ENCODE data around the gene SLC9A9. TPM values are rescaled to one million over a fixed set of nuclear protein-coding genes. Genes with fewer than 3 reads are reported as not detected.

Gene SLC9A9
- total and polyA plus RNA-seq, 12 donors = 1.3 to 8.4 (median 3.0) TPM

DNA sequence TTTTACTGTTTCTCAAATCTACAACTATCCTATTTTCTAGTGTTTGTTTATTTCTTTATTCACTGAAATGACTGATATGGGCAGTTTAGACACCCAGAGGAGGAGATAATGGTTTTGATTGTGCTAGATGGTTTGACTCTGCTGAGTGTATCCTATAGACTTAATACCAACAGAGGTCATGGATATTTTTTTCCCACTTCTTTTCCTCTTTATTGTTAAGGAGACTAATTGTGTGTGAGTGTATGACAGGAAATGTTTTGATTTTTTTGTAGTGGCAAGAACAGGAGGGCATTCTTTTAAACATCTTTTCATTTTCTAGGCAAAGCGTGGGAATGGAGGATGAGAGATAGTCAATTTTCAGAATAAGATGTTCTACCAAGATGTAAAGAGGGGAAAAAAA is 505.2 kb downstream of the SLC9A9 start:
- 85 to 90% methylated on average over 1 of the region's 1 CpG for WGBS, 2 donors
- intact Hi-C loops (cut with DNase I) = no loop called here
- Histone ChIP-seq H3K9me3 (no peaks in the 10 kb centered on the region), H3K27me3 (no peaks in the 10 kb centered on the region), H3K27ac (no peak overlapping the region), H3K4me1 (no peaks in the 10 kb centered on the region), H3K4me3 (no peak overlapping the region), H3K36me3 (no peaks in the 10 kb centered on the region)
- ATAC-seq (no peak), DNase-seq (no peak)
- TF ChIP-seq, protein P1, sequence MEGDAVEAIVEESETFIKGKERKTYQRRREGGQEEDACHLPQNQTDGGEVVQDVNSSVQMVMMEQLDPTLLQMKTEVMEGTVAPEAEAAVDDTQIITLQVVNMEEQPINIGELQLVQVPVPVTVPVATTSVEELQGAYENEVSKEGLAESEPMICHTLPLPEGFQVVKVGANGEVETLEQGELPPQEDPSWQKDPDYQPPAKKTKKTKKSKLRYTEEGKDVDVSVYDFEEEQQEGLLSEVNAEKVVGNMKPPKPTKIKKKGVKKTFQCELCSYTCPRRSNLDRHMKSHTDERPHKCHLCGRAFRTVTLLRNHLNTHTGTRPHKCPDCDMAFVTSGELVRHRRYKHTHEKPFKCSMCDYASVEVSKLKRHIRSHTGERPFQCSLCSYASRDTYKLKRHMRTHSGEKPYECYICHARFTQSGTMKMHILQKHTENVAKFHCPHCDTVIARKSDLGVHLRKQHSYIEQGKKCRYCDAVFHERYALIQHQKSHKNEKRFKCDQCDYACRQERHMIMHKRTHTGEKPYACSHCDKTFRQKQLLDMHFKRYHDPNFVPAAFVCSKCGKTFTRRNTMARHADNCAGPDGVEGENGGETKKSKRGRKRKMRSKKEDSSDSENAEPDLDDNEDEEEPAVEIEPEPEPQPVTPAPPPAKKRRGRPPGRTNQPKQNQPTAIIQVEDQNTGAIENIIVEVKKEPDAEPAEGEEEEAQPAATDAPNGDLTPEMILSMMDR (IDR thresholded peaks at IDR 0.05) = no peak

DNA sequence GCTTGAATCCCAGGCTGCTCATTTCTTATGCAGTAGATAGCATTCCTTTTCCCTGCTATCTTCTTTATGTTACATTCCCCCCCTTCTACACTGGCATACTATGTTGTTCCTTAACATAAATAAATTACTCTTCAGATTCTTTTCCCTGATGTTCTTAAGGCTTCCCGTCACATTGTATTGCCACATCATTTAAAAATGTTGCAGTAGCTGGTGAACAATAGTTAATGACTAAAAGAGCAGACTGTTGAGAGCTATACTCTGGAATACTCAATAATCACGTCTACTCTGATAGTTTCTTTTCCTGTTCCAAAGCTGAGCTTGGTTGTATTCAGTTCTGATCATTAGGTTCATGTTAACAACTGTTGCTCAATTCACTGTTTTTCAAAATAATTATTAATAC is 508.8 kb downstream of the SLC9A9 start:
- no peaks in the 10 kb centered on the region for H3K36me3 ChIP-seq
- no peak overlapping the region for H3K27ac ChIP-seq
- intact Hi-C loops (cut with DNase I) = loop anchor here in 1 of 10 donors (10.0 kb wide), 1 partner anchor 205 kb away; no protein-coding TSS in a partner anchor
- H3K27me3 ChIP-seq = no peaks in the 10 kb centered on the region
- WGBS, 2 donors = 77 to 83% methylated on average over 2 of the region's 2 CpGs
- H3K4me3 ChIP-seq = no peak overlapping the region
- ATAC-seq (no peak), DNase-seq (no peak)
- peaks cover 0 to 11% (median 0%) of the 10 kb centered on the region in 11 donors for H3K9me3 ChIP-seq
- TF ChIP-seq, protein P1 (IDR thresholded peaks at IDR 0.05) = no peak
- peaks cover 0 to 8% (median 0%) of the 10 kb centered on the region in 9 donors for H3K4me1 ChIP-seq

DNA sequence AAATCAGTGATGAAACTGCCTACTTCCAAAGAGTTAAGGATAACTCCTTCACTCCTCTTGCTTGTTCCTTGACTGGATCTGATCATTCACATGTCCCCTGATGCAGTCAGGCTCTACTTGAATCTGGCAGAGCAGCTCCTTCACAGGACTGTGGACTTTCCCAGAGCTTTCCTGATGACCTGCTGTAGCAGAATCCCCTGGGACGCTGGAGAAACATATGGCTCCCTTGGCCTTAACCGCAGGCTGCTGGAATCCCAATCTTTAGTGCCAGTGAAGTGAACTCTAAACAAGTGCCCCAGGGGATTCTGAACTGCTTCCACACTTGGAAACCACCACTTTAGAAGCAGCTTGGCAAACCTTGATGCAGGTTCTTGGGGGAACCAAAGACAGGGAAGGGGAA is 510.9 kb downstream of the SLC9A9 start:
- ATAC-seq = peak in 1 of 8 donors; percentile 54
- TF ChIP-seq, protein P1 (IDR thresholded peaks at IDR 0.05) = no peak
- H3K27me3 ChIP-seq = no peaks in the 10 kb centered on the region
- H3K27ac ChIP-seq = no peak overlapping the region
- peaks cover 0 to 11% (median 0%) of the 10 kb centered on the region in 11 donors for H3K9me3 ChIP-seq
- no peaks in the 10 kb centered on the region for H3K36me3 ChIP-seq
- DNase-seq = no peak
- intact Hi-C loops (cut with DNase I) = loop anchor here in 1 of 10 donors (10.0 kb wide), 1 partner anchor 203 kb away; no protein-coding TSS in a partner anchor
- no peak overlapping the region for H3K4me3 ChIP-seq
- 60 to 62% methylated on average over 2 of the region's 2 CpGs for WGBS, 2 donors
- H3K4me1 ChIP-seq = peaks cover 0 to 8% (median 0%) of the 10 kb centered on the region in 9 donors

DNA sequence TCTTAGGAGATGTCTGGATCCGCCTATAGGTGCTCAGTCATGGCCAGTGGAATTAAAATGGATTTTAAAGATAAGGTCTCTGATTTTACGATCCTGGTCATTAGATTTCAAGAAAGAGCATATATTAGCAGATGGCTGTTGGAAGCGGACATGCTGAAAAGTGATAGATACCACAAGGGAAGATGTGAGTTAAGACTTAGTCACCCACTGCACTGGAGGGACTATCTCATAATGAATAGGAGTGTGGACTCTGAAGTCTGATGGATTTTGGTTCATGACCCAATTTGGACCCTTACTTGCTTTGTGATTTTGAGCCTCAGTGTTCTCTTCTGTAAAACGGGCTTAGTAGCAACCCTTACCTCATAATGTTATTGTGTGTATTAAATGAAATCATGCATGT is 514.0 kb downstream of the SLC9A9 start:
- Histone ChIP-seq H3K36me3 (no peaks in the 10 kb centered on the region), H3K9me3 (peaks cover 0 to 11% (median 0%) of the 10 kb centered on the region in 11 donors), H3K27me3 (no peaks in the 10 kb centered on the region), H3K4me3 (no peak overlapping the region), H3K4me1 (peaks cover 0 to 36% (median 19%) of the 10 kb centered on the region in 9 donors), H3K27ac (no peak overlapping the region)
- ATAC-seq = no peak
- DNase-seq = no peak
- TF ChIP-seq, protein P1 (IDR thresholded peaks at IDR 0.05) = no peak
- intact Hi-C loops (cut with DNase I) = loop anchor here in 1 of 10 donors (10.0 kb wide), 1 partner anchor 199 kb away; no protein-coding TSS in a partner anchor
- WGBS, 2 donors = 96 to 98% methylated on average over 4 of the region's 4 CpGs

Measured in heart right ventricle (tissue), 16 donors.